Activated T-helper 9 cell treated with anti-CD3 and anti-CD28 coated beads, Interleukin-2, amount 50 U/mL, for 16 hours (primary cell): ENCODE results near the gene ST7L.

ENCODE experiments used
- DNase-seq: peaks from one replicate; pipeline ENCODE4 v3.0.0-alpha.2; 2020; ENCODE audit warnings: low read depth

Gene ST7L

DNA sequence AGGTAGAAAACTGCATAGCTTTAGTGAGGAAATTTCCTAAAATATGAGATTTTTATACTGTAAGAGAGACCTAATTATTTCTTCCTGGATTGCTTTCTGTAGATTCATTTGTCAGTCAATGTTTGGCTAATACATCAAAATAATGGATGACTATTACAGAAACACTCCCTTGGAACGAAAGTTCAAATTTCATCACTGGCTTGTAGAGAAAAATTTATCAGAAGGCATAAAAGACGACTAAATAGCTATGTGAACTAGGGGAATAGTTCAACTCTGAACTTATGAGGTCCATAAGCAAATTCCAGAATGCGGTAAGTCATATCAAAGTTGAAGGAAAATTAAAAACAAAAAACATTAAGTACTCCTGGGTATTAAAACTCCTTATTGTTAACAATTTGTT lies 74.2 kb downstream of the ST7L start:
- DNase-seq, result no peak

DNA sequence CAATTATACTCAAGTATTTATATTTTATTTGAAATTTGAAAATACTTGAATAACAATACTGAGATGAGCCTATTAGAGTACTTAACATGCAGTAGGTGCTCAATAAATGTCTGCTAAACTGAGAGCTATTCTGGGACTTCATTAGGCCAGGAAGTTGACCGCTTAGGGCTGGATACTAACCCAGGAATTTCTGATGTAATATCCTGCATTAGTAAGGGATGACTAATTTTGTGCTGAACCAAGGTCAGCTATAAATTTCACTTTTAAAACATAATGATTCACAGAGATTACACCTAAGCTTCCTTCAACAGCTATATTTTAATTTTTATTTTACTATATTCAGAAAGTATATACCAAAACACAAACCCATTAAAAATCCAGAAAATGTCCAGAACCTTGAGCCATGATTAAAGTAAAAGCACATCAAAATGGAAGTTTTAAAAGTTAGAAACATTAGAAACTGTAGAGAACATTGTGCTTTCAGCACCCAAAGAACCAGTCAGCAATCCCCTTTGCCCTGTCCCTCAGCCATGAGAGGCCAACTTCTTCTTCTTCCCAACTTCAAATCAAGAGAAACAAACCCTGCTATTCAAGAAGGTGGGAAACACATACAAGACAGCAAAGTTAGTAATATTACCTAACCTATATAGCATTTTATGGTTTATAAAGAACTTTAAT lies 74.8 kb downstream of the ST7L start:
- DNase-seq, result no peak

DNA sequence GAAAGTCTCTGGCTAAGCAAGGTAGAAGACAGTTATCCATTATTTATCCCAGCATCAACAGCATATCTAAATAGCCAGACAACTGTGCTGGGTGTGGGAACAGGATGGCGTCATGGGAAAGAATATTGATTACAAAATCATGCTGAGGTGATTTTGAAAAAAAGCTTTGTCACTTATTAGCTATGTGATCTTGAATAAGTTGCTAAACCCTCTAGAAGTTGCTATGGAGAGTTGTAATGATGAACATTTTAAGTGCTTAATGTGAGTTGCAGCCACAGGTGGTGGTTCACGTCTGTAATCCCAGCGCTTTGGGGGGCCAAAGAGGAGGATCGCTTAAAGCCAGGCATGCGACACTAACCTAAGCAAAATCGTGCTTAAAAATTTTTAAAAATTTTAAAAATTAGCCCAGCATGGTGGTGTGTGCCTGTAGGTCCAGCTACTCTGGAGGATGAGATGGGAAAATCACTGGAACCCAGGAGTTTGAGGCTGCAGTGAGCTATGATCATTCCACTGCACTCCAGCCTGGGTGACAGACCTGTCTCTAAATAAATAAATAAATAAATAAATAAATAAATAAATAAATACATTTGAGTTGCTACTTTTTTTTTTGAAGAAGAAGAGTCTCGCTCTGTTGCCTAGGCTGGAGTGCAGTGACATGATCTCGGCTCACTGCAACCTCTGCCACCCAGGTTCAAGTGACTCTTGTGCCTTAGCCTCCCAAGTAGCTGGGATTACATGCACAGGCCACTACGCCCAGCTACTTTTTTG lies 76.6 kb downstream of the ST7L start:
- DNase-seq, result no peak

DNA sequence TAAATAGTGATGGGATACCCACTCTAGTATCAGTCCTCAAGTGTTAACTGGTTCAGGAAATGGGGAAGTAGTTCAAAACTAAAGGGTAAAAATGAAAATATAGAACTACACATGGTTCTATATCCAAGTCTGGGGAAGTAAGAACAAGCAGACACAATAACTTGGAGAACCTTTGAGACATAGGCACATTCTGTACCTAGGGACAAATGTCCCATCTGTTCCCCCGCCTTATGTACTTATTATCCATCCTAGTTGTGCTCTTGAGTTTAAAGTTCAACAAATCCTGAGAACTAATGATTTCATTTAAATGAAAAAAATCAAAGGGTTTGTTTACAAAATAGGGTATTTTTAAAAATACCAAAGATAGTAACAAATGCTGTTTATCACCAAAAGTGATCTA lies 77.6 kb downstream of the ST7L start:
- DNase-seq, result no peak

DNA sequence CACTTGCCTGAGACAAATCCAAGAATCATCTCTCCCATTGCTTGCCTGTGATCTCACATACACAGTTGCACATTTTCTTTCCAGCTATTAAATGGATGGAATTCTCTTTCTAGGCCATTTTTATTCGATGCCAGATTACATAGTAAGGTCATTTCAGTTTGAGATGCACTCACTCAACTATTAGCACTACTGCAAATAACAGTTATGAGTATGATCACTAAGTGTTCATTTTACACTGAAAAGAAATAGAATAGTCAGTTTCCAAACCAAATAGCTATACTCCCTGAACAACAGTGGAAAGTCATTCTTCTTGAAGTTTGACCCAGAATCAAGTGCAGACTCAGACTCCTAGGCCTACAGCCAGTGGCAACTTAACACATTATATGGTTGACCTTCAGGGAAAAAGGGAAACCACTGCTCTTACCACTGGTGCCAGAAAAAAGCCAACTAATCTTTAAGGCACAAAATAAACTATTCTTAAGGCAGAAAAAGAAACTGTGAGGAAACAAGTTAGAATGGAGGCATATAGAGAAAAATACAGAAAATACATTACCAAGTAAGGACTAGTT lies 78.6 kb downstream of the ST7L start:
- DNase-seq, result no peak

DNA sequence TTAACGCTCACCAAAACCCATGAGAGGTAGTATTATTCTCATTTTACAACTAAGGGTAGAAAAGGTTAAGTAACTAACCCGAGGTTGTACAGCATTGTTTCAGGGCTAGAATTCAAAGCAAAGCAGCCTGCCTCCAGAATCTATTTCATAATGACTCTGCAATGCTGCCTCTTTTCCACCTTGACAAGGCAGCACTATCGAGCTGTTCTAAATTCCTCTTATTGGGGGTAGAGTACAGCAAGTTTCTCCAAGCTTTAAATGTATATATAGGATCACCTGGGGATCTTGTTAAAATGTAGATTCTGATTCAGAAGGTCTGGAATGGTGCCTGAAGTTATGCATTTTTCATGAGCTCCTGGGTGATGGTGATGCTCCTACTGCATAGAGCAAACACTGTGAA lies 80.1 kb downstream of the ST7L start:
- DNase-seq, result no peak

DNA sequence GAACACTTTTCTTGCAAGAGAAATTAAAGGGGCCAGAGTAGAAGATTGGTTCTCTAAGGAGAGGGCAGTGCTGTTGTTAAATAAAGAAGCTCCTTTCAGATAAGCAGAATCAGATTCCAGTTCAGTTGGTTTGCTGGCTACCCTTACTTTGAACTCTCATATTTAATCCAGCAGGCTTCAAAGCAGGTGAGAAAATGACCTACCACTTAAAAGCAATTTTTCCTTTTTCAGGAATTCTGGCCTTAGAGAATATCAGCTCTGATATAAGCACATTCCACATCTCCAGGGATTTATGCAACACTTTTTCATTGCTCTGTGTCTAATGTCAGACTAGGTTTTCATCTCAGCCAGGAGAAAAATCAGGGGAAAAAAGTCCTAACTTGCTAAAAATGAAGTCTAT lies 81.5 kb downstream of the ST7L start:
- DNase-seq, result no peak

DNA sequence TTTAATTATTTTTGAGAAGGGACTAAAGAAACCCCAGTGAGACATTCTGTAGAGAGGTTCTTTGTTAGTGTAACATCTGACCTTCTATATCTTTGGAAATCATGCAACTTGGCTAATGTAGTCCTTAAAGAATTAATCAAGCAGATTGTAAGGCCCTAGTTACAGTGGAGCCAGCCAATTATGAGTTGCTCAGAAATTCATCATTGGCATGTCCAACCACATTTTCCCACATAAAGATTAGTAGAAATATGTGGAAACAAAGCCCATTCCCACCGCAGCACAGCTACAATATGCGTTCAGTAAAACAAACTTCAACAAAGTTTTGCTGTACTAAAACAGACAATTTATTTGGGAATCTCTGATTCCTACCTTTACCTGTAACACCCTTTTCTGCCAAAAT lies 82.4 kb downstream of the ST7L start:
- DNase-seq, result no peak

DNA sequence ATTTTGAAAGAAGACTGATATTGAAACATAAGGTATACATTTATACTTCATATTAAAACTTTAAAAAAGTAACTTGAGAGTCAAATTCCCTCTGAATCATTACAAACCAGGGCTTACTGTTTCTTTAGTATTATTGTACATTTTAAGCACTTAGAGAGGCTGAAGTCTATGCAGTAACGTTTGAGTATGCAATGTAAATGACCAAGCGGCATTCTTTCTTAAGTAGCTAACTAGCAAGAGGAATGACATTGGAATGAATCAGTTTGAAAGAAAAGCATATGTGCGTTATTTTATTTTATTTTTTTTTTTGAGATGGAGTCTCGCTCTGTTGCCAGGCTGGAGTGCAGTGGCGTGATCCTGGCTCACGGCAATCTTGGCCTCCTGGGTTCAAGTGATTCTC lies 85.9 kb downstream of the ST7L start:
- DNase-seq, result no peak

DNA sequence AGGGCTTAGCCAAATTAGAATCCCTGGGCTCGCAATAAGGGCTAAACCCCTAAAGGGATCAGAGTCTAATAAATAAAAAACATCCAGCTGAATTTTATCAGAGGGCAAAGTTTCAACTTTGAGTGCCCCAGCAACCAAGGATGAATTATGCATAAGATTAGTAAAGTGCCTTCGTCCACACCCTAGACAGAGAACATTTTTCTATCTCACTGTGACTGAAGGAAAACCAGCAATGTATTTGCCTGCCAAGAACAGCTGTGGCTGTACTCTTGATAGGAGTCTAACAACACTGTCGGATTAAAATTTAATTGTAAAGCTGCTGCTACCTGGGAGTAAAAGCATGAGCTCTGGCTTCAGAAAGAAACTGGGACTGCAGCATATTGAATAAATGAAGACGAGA lies 86.9 kb downstream of the ST7L start:
- DNase-seq, result no peak

DNA sequence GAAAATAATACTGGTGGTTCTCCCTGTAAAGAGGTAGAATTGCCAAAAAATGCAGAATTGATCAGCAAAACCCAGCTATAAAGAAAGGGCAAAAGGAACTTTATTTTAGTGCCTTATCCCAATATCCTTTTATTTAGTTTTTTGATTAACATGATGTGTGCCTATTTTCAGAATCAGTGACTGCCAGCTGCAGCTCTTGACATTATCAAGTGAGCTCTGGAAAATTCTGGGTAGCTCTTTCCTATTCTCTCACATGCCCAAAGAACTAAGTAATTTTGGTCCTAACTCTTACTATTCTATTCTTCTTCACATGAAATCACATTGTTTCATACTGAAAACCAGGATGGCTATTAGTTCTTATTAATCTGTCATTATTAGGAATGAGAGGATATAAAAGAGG lies 88.1 kb downstream of the ST7L start:
- DNase-seq, result no peak

DNA sequence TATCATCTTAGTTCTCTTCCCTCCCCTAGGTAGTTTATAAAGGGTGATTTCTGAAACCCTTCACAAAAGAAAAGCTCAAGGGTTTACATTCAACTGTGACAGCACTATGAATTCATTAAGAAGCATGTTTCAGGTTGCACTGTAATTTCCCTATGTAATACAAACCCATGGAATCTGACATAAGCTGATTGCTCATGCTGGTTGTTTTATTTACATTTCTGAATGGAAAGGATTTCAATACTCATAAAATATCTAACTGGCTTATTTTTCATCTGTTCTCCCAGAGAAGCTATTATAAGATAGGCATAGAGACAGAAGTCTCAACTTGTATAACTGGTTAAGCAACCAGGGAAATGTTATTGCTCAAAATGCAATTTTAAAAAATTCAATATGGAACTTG lies 89.6 kb downstream of the ST7L start:
- no peak for DNase-seq

DNA sequence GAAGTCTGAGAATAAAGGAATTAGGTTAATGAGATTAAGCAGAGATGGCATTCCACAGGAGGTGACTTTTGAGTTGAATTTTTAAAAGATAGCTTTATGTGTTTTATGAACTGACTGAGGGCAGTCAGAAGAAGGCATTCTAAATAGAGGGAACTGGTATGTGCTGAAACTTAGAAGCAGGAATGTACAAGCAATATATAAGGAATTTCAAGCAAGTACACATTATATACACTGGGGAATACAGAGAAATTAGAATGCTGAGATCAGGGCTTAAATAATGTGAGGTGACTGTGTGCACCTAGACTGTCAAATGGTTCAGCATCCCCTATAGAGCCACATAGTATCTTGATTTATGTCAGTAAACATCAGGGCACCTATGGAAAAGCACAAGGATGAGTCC lies 90.9 kb downstream of the ST7L start:
- no peak for DNase-seq

DNA sequence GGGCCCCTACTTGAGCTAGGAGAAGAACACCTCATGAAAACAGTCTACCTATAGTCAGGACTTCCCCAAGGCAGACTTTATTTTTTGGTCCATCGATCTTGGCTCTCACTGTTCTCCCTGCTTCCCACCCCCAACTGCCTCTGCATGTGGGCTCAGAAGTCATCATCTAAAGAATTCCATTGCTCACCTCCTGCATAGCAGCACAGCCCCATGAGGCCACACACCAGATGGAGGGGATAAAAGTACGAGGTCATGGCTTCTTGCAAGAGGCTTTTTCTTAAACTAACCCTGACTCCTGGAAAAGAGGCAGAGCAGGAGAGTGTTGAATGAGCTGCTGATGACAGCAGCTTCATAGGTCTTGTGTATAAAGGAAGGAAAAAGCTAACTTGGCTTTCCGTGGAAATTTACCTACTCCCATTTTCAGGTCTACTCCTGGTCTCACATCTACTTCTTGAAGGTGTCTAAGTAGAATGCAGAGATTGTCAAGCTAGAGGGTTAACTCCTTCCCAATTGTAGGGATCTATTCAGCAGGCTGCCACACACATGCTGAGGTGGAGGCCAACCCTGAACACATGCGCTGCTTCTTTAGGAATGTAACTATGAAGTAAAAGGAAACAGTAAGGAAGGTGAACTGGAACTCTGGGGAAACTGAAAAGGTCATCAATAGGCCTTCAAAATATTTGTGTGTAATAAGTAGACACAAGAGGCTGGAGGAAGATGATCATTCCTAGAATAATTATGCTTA lies 91.5 kb downstream of the ST7L start:
- DNase-seq, result no peak

DNA sequence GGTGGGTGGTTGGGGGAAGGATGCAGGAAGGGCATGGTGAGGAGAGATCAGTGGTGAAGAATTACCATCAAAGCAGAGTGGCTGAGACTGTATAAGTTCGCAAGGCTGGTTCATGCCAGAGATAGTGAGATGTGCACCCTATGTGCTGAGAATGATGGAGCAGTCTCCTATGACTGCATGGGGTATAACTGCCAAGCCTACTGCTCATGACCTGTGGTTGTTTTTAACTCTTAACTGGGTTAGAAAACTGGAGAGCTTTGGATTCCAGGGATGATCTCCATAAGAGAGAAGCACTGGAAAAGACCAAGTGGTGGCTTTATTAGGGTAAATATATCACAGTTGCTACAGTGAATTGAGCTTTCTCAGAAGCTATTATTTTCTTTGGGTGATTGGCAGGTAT lies 94.0 kb downstream of the ST7L start:
- DNase-seq, result no peak

DNA sequence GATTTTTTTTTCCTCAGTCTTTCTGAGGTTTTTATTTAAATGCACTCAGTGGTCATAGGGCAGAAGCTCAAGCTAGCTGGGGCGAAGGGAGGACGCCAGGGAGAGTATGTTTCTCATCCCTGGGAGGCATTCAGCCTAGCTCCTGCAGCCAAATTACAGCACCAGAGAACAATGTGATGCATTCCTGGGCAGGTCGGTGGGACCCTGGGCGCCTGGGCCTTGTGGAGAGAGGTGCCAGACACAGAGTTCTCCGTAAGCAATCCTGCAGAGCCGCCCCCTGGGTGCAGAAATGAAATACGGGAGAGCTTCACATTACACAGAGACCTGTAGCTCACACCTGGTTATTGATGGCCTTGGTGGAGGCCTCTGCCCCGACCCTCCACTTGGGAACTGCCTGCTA lies 94.7 kb downstream of the ST7L start:
- DNase-seq, result no peak

DNA sequence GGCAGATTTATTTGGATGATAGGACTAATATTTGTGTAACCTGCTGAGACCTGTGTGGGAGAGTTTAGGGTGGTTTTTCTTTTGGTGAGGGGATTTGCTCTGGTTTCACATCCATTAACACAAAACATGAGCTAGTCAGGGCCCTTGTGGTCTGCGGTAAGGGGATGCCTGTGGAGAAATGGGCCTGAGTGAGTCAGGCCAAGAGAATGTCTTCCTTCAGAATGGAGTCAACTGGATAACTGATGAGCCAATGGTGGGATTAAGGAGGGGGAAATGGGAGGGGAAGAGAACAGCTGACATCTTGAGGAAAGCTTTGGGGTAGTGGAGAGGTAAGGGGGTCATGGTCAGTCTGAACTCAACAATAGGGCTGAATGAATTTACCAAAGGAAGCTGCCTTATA lies 96.3 kb downstream of the ST7L start:
- DNase-seq, result no peak

DNA sequence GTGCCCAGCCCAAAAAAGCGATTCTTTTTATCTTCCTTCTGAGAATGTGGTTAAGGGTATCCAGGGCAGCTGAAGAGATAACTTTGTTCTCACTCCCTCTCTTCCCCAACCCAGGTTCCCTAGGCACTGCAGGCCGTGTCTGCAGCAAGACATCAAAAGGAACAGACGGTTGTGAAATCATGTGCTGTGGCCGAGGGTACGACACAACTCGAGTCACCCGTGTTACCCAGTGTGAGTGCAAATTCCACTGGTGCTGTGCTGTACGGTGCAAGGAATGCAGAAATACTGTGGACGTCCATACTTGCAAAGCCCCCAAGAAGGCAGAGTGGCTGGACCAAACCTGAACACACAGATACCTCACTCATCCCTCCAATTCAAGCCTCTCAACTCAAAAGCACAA lies 98.8 kb downstream of the ST7L start:
- no peak for DNase-seq

DNA sequence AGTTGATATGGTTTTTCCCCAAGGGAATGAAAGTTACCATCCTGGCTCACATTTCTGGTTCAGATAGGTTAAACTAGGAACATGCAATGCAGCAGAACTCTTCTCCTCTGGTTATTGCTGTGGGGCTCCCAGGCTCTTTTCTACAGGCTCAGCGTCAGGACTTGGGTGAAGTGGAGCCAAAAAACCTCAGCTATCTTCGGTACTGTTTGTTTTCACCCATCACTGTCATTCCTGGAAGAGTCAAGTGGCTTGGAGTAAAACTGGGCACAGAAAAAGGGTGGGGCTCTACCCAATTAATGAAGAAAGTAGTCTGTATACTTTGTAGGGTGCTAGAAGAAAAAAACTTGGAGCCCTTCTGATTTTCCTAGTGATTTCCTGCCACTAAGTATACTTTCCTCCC lies 100.8 kb downstream of the ST7L start:
- no peak for DNase-seq

DNA sequence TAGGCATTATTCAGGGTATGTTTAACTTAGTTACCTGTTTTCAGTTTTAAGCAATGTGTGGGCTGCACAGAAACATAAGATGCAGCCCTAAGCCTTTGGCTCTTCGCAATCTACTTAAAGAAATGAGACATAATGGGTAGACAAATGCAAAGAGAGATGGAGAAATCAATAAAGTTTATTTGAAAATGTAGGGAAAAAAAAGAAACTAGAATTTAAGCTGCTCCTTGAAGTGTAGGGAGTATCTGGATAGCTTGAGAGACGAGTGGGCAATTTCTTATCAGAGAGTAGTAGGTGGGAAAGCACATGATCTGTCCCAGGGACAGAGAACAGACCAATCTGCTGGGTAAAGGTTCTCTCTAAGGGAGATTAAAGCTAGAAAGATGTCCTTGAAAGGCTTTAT lies 101.3 kb downstream of the ST7L start:
- no peak for DNase-seq

DNA sequence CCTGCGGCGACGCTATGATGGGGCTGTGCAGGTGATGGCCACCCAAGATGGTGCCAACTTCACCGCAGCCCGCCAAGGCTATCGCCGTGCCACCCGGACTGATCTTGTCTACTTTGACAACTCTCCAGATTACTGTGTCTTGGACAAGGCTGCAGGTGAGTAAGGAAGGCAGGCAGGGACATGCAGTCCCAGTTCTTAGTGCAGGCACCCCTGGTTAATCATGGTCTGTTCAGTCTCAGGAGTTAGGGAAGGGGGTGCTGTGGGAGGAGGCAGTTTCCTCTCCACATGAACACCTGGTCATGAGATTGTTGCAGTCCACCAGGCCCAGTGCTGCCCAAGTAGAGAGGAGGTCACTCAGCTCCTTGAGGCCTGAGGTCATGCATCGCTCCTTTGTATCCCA lies 101.7 kb downstream of the ST7L start:
- no peak for DNase-seq

DNA sequence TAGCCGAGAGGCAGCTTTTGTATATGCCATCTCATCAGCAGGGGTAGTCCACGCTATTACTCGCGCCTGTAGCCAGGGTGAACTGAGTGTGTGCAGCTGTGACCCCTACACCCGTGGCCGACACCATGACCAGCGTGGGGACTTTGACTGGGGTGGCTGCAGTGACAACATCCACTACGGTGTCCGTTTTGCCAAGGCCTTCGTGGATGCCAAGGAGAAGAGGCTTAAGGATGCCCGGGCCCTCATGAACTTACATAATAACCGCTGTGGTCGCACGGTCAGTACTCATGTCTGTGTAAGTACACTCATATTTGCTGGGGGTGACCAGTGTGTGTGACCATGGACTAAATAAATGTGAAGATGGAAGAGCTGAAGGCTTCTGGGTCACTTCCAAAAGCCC lies 102.8 kb downstream of the ST7L start:
- DNase-seq, result no peak
